ENCODE data around the gene ZNRF4.

DNA sequence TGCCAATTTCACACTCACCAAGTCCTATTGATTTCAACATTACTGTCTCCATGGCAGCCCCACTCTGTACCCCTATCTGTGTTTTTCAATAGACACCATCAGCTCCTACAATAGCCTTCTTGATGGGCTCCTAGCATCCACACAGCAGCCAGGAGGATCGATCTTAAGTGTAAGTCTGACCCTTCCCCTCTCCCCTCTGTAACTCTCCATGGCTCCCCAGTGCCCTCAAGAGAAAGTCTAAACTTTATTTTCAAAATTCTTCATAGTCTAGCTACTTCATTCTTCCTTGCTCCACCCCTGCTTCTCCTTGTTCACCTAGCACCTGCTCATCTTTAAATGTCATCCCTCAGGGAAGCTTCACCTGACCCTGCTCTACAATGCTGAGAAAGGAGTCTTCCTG, 30.0 kb upstream of the ZNRF4 start:
- TF ChIP-seq, protein P1, sequence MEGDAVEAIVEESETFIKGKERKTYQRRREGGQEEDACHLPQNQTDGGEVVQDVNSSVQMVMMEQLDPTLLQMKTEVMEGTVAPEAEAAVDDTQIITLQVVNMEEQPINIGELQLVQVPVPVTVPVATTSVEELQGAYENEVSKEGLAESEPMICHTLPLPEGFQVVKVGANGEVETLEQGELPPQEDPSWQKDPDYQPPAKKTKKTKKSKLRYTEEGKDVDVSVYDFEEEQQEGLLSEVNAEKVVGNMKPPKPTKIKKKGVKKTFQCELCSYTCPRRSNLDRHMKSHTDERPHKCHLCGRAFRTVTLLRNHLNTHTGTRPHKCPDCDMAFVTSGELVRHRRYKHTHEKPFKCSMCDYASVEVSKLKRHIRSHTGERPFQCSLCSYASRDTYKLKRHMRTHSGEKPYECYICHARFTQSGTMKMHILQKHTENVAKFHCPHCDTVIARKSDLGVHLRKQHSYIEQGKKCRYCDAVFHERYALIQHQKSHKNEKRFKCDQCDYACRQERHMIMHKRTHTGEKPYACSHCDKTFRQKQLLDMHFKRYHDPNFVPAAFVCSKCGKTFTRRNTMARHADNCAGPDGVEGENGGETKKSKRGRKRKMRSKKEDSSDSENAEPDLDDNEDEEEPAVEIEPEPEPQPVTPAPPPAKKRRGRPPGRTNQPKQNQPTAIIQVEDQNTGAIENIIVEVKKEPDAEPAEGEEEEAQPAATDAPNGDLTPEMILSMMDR (IDR thresholded peaks at IDR 0.05) = no peak
- no peak for TF ChIP-seq POLR2A (IDR thresholded peaks at IDR 0.05)

Measured in lower leg skin (tissue), 3 donors.